Measurements from ENCODE around the gene VSTM4. TPM values are rescaled to one million over a fixed set of nuclear protein-coding genes. Genes with fewer than 3 reads are reported as not detected.

VSTM4 gene
- total and polyA plus RNA-seq, 2 experiments from 2014 or later = 0.21 to 0.66 TPM

DNA sequence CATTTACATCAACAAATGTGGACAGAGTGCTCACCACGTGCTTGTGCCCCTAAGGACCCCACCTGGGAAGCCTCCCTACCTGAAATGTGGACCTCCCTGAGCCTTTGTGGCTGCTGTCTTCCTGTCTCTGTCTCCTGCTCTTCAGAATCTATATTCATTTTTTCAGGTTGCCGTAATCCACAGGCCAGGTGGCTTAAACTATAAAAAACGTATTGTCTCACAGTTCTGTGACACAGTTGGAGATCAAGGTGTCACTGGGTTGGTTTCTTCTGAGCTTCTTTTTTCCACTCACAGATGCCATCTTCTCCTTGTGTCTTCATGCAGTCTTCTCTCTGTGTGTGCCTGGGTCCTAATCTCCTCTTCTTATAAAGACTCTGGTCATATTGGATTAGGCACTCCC is 5.6 kb upstream of the VSTM4 start:
- Mint-ChIP-seq H3K9me3 (peaks cover 3% of the 10 kb centered on the region; the same call in 1 of the 3 replicates), H3K4me1 (peaks cover 2% of the 10 kb centered on the region; the same call in 1 of the 3 replicates), H3K4me3 (no peak overlapping the region), H3K36me3 (ENCODE audit: low read depth) (no peaks in the 10 kb centered on the region), H3K27ac (no peak overlapping the region), H3K27me3 (ENCODE audit: insufficient read depth, low read depth, poor library complexity) (peaks cover 10% of the 10 kb centered on the region)
- Histone ChIP-seq H4K20me1 (replicated peaks; ENCODE audit: insufficient read depth) (no peaks in the 10 kb centered on the region), H3F3A (replicated peaks; ENCODE audit: low read depth) (no peaks in the 10 kb centered on the region), H3K79me2 (replicated peaks; ENCODE audit: insufficient read depth) (no peaks in the 10 kb centered on the region), H3K9me2 (ENCODE audit: insufficient read depth) (peaks cover 8% of the 10 kb centered on the region; the same call in 1 of the 2 replicates), H2AFZ (no peak overlapping the region), H3K27ac (ENCODE audit: low read depth) (no peak overlapping the region), H3K4me3 (no peak overlapping the region), H3K27me3 (ENCODE audit: insufficient read depth) (no peaks in the 10 kb centered on the region), H3K4me2 (no peak overlapping the region), H3K36me3 (ENCODE audit: insufficient read depth) (no peaks in the 10 kb centered on the region), H3K4me1 (ENCODE audit: insufficient read depth) (no peaks in the 10 kb centered on the region)
- DNase-seq (ENCODE audit: low spot score) = no peak
- TF ChIP-seq ZNF114 (CRISPR knock-in tag; IDR thresholded peaks at IDR 0.05) (no peak), POLR2AphosphoS5 (IDR thresholded peaks at IDR 0.05; ENCODE audit: low read depth) (no peak), ZNF331 (CRISPR knock-in tag; IDR thresholded peaks at IDR 0.05; ENCODE audit: low read depth) (no peak), JUNB (IDR thresholded peaks at IDR 0.05; ENCODE audit: unreplicated experiment) (no peak)
- TF ChIP-seq, protein P1, sequence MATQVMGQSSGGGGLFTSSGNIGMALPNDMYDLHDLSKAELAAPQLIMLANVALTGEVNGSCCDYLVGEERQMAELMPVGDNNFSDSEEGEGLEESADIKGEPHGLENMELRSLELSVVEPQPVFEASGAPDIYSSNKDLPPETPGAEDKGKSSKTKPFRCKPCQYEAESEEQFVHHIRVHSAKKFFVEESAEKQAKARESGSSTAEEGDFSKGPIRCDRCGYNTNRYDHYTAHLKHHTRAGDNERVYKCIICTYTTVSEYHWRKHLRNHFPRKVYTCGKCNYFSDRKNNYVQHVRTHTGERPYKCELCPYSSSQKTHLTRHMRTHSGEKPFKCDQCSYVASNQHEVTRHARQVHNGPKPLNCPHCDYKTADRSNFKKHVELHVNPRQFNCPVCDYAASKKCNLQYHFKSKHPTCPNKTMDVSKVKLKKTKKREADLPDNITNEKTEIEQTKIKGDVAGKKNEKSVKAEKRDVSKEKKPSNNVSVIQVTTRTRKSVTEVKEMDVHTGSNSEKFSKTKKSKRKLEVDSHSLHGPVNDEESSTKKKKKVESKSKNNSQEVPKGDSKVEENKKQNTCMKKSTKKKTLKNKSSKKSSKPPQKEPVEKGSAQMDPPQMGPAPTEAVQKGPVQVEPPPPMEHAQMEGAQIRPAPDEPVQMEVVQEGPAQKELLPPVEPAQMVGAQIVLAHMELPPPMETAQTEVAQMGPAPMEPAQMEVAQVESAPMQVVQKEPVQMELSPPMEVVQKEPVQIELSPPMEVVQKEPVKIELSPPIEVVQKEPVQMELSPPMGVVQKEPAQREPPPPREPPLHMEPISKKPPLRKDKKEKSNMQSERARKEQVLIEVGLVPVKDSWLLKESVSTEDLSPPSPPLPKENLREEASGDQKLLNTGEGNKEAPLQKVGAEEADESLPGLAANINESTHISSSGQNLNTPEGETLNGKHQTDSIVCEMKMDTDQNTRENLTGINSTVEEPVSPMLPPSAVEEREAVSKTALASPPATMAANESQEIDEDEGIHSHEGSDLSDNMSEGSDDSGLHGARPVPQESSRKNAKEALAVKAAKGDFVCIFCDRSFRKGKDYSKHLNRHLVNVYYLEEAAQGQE (IDR thresholded peaks at IDR 0.05; ENCODE audit: unreplicated experiment) = no peak
- ATAC-seq = no peak

DNA sequence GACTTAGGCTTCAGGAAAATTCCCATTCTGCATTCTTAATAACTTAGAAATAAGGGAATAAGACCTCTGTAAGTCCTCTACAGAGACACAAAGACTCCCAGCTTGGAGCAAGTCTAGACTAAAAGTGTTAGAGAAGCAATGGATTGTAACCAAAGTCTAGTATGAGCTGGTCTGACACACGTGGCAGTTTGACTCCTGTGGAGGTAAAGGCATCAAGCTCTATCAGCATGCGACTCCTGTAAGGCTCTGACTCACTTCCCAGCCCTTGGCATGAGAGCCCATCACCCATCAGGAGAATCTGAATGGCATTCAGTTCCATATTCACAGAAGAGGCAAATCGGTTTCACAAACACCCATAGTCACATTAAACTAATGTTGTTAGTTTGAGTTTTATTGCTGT is 4.4 kb upstream of the VSTM4 start:
- Mint-ChIP-seq H3K9me3 (peaks cover 3% of the 10 kb centered on the region; the same call in 1 of the 3 replicates), H3K4me1 (peaks cover 2% of the 10 kb centered on the region; the same call in 1 of the 3 replicates), H3K27ac (no peak overlapping the region), H3K4me3 (no peak overlapping the region), H3K36me3 (ENCODE audit: low read depth) (no peaks in the 10 kb centered on the region), H3K27me3 (ENCODE audit: insufficient read depth, low read depth, poor library complexity) (peaks cover 10% of the 10 kb centered on the region)
- Histone ChIP-seq H3F3A (replicated peaks; ENCODE audit: low read depth) (no peaks in the 10 kb centered on the region), H3K9me2 (ENCODE audit: insufficient read depth) (peaks cover 7% of the 10 kb centered on the region; the same call in 1 of the 2 replicates), H3K4me2 (no peak overlapping the region), H3K27ac (ENCODE audit: low read depth) (no peak overlapping the region), H3K36me3 (ENCODE audit: insufficient read depth) (no peaks in the 10 kb centered on the region), H3K27me3 (ENCODE audit: insufficient read depth) (peaks cover under 1% of the 10 kb centered on the region; the same call in 1 of the 2 replicates), H3K4me1 (ENCODE audit: insufficient read depth) (no peaks in the 10 kb centered on the region), H2AFZ (no peak overlapping the region; the same call in 1 of the 2 replicates), H4K20me1 (replicated peaks; ENCODE audit: insufficient read depth) (no peaks in the 10 kb centered on the region), H3K79me2 (replicated peaks; ENCODE audit: insufficient read depth) (no peaks in the 10 kb centered on the region), H3K4me3 (no peak overlapping the region)
- DNase-seq (ENCODE audit: low spot score) (no peak), ATAC-seq (no peak)
- TF ChIP-seq, protein P2, sequence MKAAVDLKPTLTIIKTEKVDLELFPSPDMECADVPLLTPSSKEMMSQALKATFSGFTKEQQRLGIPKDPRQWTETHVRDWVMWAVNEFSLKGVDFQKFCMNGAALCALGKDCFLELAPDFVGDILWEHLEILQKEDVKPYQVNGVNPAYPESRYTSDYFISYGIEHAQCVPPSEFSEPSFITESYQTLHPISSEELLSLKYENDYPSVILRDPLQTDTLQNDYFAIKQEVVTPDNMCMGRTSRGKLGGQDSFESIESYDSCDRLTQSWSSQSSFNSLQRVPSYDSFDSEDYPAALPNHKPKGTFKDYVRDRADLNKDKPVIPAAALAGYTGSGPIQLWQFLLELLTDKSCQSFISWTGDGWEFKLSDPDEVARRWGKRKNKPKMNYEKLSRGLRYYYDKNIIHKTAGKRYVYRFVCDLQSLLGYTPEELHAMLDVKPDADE (IDR thresholded peaks at IDR 0.05) = no peak
- TF ChIP-seq STAT1 (IDR thresholded peaks at IDR 0.05; ENCODE audit: unreplicated experiment) (no peak), EZH2 (IDR thresholded peaks at IDR 0.05; ENCODE audit: low read depth, unreplicated experiment) (no peak), CTCF (conservative IDR thresholded peaks at IDR 0.05; ENCODE audit: low read depth in 2 of 2) (no peak)

Data from GM23338 (cell line).